GM19351 (cell line): ENCODE data around the gene FNDC7.
"Not testable (repeated sequence)": the region's sequence is repeated elsewhere in the genome, so short reads cannot be mapped to it uniquely, and the experiment has no call there.

Experiments
- ATAC-seq: cut with Tn5 transposase; IDR thresholded peaks from one replicate; pipeline ENCODE4 v1.9.1; 2021; ENCODE audit warnings: mild to moderate bottlenecking, moderate library complexity; ENCODE audit not compliant: unreplicated experiment

Gene FNDC7

GRCh38 chr1:108699375-108700332 is 13.1 kb upstream of the FNDC7 start:
- ATAC-seq: no peak

- no peak for ATAC-seq
Observed at GRCh38 chr1:108701176-108701849, 11.4 kb upstream of the FNDC7 start.

GRCh38 chr1:108702109-108702508 is 10.6 kb upstream of the FNDC7 start:
- ATAC-seq: not testable (repeated sequence)

GRCh38 chr1:108703939-108704338 is 8.8 kb upstream of the FNDC7 start:
- no peak for ATAC-seq

GRCh38 chr1:108704496-108704895 is 8.2 kb upstream of the FNDC7 start:
- no peak for ATAC-seq

- ATAC-seq: no peak
Observed at GRCh38 chr1:108706643-108707042, 6.1 kb upstream of the FNDC7 start.

GRCh38 chr1:108708691-108709660 is 3.7 kb upstream of the FNDC7 start:
- ATAC-seq: peak; percentile 73

GRCh38 chr1:108715932-108716331 is 3.2 kb downstream of the FNDC7 start:
- ATAC-seq: no peak

GRCh38 chr1:108716437-108717230 is 3.9 kb downstream of the FNDC7 start:
- no peak for ATAC-seq

- ATAC-seq: no peak
Observed at GRCh38 chr1:108717774-108718316, 5.1 kb downstream of the FNDC7 start.

GRCh38 chr1:108718927-108719655 is 6.4 kb downstream of the FNDC7 start:
- ATAC-seq: no peak

GRCh38 chr1:108719656-108720435 is 7.1 kb downstream of the FNDC7 start:
- no peak for ATAC-seq

- no peak for ATAC-seq
Observed at GRCh38 chr1:108722292-108722691, 9.6 kb downstream of the FNDC7 start.

GRCh38 chr1:108725906-108726305 is 13.2 kb downstream of the FNDC7 start:
- ATAC-seq: no peak

GRCh38 chr1:108728327-108728923 is 15.7 kb downstream of the FNDC7 start:
- ATAC-seq: no peak

- ATAC-seq: no peak
Observed at GRCh38 chr1:108729481-108729880, 16.8 kb downstream of the FNDC7 start.

GRCh38 chr1:108732398-108732797 is 19.7 kb downstream of the FNDC7 start:
- ATAC-seq: no peak
